HG02642 (cell line): ENCODE results near the gene ZMAT2.
A peak's percentile ranks its signal among the peaks of the same experiment; 100 is the strongest.
"Not testable (repeated sequence)": the region's sequence is repeated elsewhere in the genome, so short reads cannot be mapped to it uniquely, and the experiment has no call there.

Experiments used
- ATAC-seq: cut with Tn5 transposase; IDR thresholded peaks from one replicate; pipeline ENCODE4 v1.9.1; 2021; ENCODE audit warnings: mild to moderate bottlenecking; ENCODE audit not compliant: unreplicated experiment, poor library complexity

Gene ZMAT2, protein sequence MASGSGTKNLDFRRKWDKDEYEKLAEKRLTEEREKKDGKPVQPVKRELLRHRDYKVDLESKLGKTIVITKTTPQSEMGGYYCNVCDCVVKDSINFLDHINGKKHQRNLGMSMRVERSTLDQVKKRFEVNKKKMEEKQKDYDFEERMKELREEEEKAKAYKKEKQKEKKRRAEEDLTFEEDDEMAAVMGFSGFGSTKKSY

DNA sequence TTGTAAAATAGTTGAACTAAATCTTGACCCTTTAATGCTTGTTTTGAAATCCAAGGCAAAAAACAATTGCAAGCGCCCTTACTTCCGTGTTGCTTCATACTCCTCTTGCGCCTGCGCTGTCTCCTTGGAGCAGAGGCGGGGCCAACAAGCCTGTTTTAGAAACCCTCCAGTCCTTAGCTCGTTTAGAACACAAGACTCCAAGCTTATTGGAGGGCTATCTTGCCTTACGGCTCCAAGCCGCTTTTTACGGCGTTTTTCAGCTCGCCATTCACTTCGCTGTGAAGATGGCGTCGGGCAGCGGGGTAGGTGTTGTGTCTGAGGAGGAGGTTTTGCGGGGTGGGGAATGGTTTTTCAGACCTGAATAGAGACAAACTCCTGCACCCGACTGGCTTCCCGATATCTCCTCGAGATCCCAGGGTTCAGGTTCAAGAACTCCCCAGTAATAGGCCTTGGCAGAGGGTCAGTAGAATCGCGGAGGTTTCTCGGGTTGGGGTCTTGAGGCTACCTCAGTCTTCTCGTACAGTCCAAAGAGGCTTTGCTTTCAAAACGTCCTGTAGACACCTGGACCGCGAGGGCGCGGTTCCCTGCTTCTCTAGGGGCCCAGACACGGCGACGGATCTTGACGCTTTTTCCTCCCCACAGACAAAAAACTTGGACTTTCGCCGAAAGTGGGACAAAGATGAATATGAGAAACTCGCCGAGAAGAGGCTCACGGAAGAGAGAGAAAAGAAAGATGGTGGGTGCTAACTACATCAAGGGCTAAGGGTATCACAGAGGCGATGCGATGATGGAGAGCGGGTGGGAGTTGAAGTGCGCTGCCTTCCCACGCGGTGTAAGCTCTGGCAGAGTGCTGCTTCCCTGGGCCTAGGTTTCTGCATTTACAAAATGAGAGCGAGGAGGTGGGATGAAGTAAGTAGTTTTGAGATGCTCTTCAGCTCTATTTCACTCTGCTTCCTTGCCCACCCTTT, at the start of gene ZMAT2:
ZMAT2 (plus strand) TSS at position 271 of the 968 bp plus-strand sequence; CDS start at position 285, 14 bp downstream.
- ATAC-seq: peak; percentile 96

DNA sequence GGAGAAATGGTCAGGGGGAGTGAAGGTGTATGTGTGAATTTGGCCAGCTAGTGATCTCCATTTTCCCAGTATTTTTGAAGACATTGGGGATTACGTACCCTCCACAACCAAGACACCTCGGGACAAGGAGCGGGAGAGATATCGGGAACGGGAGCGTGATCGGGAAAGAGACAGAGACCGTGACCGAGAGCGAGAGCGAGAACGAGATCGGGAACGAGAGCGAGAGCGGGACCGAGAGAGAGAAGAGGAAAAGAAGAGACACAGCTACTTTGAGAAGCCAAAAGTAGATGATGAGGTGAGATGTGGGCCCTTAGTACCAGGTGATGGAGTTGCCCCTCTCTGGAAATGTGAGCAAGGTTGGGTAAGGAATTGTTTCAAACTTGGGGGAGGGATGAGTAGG, 41.4 kb upstream of the ZMAT2 start:
- no peak for ATAC-seq

DNA sequence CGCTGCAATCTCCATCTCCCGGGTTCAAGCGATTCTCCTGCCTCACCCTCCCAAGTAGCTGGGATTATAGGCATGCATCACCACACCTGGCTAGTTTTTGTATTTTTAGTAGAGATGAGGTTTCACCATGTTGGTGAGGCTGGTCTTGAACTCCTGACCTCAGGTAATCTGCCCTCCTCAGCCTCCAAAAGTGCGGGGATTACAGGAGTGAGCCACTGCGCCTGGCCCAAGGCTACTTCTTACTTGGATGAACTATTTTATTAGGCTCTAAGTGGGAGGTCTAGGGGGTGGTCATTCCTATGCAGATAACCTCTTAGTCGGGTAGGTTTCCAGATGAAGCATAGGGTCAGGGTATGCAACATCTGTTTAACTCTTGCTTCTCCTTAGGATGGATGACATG, 39.9 kb upstream of the ZMAT2 start:
- ATAC-seq: not testable (repeated sequence)

DNA sequence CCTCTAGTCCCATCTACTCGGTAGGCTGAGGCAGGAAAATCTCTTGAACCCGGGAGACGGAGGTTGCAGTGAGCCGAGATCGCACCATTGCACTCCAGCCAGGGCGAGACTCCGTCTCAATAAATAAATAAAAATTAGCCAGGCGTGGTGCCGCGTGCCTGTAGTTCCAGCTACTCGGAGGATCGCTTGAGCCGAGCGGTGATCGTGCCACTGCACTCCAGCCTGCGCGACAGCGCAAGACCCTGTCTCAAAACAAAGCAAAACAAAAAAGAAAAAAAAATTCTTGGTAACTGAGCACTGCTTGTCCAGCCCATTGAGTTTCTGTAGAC, 36.3 kb upstream of the ZMAT2 start:
- no peak for ATAC-seq

DNA sequence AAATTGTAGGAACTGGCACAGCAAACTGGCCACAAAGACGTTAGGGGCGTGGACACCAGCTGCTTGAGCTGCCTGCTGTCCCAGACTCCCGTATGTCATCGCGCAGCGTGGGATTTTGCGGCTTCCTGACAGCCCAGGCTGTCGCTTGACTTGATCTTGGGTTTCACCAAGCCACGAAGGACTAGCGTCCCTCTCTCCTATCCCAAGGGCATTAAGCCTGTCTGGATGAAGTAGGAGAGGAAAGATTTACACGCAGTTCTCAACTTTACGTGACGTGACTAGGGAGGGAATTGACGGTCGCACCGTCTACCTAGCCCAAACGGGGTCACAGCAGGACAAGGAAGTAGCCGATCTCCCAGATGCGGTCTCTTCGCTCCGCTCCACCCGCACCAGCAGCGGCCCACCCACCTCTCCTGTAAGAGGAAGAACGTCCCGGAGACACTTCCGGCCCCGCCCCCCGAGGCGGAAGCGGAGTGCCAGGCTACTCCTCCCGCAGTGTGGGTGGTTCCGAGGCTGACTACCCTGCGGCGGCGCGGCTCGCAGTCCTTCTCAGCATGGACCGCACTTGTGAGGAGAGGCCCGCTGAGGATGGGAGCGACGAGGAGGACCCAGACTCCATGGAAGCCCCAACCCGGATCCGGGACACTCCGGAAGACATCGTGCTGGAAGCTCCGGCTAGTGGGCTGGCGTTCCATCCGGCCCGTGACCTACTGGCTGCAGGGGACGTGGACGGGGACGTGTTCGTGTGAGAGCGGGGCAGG, 35.7 kb upstream of the ZMAT2 start, which contains the start of gene WDR55:
WDR55 (plus strand) TSS at position 546 of the 761 bp plus-strand sequence; CDS start at position 555, 9 bp downstream.
- peak; percentile 97 for ATAC-seq

DNA sequence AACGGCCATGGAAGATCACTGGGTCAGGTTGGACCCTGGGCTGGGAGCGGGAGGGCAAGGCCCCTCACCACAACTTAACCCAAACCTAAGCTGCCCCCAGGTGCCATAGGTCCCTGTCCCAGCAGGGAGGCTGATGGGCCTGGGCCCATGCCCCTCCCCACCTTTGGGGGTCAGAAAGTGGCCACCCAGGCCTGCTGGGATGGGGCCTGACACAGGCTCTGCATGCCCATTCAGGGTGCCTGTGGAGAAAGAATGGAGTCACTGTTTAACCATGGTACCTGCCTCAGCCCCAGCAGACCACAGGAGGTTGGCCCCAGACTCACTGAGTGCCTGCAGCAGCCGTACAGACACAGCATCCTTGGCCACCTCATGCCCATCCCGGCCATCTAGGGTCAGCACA, 29.2 kb upstream of the ZMAT2 start:
- ATAC-seq: not testable (repeated sequence)

DNA sequence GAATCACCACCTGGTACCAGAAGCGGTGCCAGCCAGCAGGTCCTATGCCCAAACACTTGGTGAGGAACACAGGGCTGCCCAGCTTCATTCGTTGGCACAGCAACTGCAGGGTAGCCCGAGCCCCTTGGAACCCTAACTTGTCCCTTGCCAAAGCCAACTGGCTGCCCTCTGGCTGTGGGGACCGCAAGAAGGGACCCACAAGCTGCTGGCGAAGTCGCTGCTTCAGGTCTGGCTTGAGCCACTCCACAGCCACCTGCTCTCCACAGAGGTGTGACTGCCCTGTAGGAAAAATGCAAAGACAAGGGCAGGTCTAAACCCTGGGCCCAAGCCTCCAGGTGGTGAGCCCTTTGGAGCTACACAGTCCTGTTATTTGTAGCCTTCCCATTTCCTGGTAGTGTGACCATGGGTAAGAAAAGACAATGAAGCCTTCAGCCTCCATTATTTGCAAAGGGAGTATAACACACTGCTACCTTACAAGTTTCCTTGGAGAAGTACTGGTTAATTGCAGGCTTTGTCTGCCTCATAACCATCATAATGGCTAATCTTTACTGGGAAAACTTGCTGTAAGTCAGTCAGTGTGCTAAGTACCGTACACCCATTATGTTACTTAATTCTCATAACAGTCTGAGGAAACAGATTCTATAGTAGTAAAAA, 28.6 kb upstream of the ZMAT2 start:
- no peak for ATAC-seq

DNA sequence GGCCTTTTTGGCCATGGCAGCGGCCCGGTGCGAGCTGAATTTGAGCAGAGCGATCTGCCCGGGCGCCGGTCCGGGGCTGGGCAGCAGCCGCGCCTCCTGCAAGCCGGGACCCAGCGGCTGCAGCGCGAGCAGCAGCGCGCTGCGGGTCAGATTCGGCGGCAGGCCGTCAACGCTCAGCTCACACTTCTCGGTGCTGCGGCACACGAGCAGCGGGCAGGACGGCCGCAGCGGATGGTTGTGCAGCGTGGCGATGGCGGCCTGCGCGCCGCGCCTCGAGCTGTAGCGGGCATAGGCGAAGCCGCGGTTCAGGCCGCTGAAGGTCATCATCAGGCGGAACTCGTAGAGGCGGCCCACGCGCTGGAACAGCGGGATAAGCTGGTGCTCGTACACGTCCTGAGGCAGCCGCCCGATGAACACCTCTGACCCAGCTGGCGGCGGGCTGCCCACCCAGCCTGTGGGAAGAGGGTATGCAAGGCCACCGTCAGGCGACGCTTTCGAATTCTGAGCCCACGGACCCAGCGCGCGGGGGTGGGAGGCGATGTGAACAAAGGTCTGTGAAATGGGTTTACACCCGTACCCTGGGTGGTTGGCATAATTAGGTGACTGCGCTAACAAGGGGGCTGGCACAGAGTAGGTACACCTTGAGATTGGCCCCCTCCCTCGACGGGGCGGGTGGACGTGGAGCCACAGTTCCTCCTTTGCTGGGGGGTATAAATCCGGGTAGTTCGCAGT, 27.6 kb upstream of the ZMAT2 start:
- no peak for ATAC-seq

DNA sequence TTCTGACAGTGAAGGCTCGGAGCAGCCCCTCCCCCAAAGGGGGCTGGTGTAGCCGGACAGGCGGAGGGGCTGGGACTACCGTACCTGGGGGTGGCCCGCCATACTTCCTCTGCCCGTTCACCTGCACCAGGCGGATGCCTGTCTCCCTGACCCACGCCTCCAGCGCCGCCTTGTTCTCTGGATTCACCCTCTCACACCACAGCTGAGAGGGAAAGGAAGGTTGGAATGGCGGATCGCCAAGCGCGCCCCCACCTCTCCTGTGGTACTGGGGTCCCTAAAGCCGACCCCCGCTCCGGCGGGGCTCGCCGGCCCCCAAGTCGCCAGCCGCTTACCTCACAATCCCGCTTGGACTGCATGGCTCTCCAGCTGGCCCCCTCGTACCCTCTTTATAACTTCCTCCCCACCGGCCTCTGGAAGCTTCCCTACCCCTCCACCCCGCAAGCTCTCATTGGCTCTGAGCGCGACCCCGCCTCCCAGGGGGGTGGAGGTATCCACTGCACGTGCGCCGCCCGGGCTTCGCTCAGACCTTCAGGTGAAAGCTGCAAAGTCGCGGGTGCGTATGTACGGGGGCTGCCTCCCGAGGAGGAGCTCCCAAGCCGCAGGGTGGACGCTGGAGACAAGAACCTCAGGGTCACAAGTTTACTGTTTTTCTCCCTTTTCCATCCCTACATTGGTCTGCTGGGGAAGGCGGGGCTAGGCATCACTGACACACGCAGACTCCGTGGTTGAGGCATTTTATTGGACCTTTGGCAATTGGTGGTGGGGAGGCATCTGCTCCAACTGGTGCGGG, 26.9 kb upstream of the ZMAT2 start, which contains the start of gene DND1:
DND1 (minus strand) TSS at position 390 of the 790 bp plus-strand sequence; CDS start at position 356, 34 bp downstream.
- no peak for ATAC-seq

DNA sequence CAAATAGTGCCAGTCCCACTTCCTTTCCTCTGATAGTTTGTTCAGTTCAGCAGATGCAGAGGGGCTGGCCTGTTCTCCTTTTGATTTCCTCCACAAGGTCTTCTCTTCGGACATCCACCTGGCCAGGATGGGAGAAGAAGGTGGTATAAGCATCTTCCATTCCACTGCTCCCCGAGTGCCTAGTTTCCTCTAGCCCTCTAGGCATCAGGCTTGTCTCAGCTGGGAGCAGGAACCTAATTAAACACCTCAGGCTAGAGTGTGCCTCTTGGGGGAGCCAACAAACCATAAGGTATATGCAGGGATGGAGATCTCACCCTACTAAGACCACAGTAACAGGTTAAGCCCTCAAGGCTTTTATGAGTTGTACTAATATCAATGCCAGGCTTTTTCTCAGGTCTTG, 26.0 kb upstream of the ZMAT2 start:
- ATAC-seq: no peak

DNA sequence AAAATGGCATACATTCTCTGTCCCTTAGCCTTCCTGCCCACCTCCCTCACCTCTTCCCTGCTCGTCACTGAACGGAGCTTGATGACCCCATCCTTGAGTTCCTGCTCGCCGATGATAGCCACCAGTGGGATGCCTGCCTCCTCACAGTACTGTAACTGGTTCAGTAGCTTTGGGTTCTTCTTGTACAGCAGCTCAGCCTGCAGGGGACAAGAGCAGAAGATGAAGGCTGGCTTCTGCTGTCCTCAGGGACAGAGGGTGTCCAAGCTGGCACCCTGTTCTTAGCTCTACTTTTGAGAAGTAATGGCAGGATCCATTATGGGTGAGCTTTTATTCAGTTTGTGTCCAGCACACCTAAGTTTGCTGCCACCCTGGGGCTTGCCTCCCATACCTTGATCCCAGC, 25.6 kb upstream of the ZMAT2 start:
- no peak for ATAC-seq

DNA sequence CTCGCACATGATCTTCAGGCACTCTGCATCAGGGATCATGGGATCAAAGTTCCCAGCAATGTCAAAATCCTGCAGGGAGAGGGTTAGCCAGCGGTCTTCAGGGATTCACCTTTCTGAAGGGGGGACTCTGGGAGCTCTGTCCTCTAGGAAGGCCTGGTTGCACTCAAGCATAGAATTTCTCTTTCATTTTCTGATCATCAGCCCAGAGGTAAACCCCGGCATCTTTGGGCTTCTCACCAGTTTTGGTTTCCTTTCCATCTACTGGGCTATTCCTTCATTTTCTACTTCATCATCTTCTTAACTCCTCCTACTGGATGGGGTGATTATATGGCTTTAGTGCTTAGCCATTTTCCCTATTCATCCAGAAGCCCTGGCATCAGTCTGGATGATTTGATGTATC, 22.3 kb upstream of the ZMAT2 start:
- ATAC-seq: peak; percentile 49

DNA sequence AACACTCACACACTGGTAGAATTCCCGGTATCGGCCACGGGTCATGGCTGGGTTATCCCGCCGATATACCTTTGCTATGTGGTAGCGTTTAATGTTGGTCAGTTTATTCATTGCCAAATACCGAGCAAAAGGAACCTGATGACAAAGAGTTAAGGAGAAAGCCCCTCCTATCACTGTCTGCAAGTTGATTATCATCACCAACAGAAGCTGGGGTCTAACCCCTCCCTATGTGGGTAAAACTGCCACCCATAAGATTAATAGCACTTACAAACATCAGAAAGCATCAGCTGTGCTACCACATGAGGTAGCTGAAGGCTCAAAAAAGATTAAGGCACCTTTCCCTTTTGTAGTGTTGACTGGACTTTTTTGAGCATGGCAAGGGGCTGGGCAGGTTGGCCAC, 21.3 kb upstream of the ZMAT2 start:
- ATAC-seq: no peak

DNA sequence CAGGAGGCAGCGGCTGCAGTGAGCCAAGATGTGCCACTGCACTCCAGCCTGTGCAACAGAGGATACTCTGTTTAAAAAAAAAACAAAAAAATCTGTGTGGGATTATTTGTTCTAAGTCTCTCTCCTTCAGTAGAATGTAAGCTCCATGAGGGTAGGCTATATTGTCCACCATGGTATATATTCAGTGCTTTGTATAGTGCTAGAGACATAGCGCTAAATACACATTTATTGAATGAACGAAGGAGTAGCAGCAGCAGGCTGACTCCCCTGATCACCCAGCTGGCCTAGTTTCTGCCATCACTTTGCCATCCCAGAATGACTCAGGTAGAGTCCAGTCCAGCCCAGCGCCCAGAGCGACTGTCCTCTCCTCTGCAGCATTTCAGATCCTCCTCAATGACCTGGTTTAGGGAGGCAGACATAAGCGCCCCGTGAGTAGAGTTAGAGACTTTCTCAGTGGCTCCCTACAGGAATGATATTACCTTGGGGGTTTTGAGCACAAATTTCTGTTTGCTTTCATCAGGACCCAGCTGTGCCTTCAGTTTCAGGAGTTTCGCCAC, 9.8 kb upstream of the ZMAT2 start:
- ATAC-seq: peak; percentile 2

DNA sequence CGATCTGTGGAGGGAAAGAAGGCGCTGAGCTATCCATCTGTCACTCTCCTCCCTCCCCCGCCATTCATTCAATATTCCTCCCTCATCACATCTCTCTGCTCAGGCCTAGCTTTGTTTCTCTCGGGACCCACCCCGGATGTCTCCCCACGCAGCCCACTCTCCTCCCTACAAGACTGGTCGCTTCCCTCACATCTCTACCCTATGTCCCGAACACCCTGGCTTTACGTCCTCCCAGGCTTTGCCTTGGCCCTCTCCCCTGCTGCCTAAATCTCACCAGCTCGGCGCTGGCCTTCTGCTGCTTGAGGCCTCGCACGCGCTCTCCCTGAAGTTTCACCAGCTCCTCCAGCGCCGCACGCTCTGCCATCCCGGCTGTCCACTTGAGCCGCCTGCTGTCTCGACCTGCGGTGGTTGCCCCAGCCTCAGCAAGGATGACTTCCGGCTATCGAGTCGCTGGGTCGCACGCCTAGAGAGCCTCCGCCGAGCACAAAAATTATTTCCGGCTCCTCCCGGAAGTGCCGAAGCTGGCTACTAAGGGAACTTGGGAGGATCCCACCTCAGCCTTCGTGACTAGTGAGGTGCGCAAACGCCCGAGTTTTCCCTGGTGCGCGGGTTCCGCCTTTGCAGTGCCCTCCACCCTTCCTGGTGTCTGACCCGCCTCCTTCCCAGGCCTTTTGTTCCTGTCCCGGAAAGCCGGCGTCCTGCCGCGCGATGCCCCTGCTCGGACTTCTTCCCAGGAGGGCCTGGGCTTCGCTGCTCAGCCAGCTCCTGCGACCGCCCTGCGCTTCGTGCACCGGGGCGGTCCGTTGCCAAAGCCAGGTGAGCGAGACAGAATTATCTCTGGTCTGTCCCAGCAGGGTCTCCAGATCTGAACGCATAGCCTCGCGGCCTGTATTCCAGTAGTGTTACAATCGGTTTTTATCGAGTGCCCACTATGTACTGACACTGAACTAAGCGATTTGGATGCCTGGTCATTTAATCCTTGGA, 9.0 kb upstream of the ZMAT2 start, which contains the start of the genes HARS1 and HARS2:
HARS1 (minus strand) TSS at position 430 of the 984 bp plus-strand sequence; CDS start at position 364, 66 bp downstream.
HARS2 (plus strand) TSS at position 515 of the 984 bp plus-strand sequence; CDS start at position 709, 194 bp downstream.
- ATAC-seq: peak; percentile 97

DNA sequence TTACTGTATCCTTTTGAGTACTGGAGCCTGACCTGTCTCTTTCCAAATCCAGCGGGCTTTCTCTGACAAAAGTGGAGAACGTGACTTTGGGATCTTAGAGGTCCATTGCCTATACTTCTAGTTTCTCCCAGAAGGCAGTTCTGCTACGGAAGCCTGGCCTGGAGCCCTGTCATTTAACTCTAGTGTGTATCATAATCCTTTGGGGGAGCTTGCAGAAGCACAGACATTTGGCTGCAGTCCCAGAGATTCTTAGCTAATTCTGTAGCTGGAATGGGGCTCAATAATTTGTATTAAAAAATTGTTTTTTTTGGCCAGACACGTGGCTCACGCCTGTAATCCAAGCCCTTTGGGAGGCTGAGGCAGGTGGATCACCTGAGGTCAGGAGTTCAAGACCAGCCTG, 6.0 kb upstream of the ZMAT2 start:
- no peak for ATAC-seq

DNA sequence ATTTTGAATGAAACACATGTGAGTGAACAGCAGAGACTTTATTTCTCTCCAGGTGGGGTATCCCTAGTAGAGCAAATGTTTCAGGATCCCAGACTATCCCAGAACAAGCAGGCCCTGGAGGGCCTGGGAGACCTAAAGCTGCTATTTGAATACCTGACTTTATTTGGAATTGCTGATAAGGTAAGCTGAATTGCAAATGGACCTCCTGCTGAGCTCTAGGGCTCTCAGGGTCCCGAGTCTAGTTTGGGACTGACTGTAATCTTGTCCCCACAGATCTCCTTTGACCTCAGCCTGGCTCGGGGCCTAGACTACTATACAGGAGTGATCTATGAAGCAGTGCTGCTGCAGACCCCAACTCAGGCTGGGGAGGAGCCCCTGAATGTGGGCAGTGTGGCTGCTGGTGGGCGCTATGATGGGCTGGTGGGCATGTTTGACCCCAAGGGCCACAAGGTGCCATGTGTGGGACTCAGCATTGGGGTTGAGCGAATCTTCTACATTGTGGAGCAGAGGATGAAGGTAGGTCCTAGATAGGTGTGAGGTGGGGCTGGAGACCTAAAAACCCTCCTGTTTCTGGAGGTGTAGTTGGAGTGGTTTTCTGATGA, 3.3 kb upstream of the ZMAT2 start:
- no peak for ATAC-seq
